ENCODE measurements around the gene GLT8D2. TPM values are rescaled to one million over a fixed set of nuclear protein-coding genes. Genes with fewer than 3 reads are reported as not detected.
A peak's percentile ranks its signal among the peaks of the same experiment; 100 is the strongest.

GLT8D2 gene
- total RNA-seq, 1 donor from 2014 or later = 1.8 TPM

GRCh38 chr12:103964805-103965204 is 85.2 kb downstream of the GLT8D2 start:
- Histone ChIP-seq H3K36me3 (ENCODE audit: control insufficient read depth, insufficient read depth, low read length) (no peaks in the 10 kb centered on the region), H3K4me3 (ENCODE audit: low read depth, low read length) (peak overlapping the region; percentile 96), H3K27me3 (ENCODE audit: control insufficient read depth, insufficient read depth, low read length) (no peaks in the 10 kb centered on the region)
- TF ChIP-seq, protein P1, sequence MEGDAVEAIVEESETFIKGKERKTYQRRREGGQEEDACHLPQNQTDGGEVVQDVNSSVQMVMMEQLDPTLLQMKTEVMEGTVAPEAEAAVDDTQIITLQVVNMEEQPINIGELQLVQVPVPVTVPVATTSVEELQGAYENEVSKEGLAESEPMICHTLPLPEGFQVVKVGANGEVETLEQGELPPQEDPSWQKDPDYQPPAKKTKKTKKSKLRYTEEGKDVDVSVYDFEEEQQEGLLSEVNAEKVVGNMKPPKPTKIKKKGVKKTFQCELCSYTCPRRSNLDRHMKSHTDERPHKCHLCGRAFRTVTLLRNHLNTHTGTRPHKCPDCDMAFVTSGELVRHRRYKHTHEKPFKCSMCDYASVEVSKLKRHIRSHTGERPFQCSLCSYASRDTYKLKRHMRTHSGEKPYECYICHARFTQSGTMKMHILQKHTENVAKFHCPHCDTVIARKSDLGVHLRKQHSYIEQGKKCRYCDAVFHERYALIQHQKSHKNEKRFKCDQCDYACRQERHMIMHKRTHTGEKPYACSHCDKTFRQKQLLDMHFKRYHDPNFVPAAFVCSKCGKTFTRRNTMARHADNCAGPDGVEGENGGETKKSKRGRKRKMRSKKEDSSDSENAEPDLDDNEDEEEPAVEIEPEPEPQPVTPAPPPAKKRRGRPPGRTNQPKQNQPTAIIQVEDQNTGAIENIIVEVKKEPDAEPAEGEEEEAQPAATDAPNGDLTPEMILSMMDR (IDR thresholded peaks at IDR 0.05; ENCODE audit: insufficient read depth, low read length, poor library complexity, severe bottlenecking) = no peak
- DNase-seq (ENCODE audit: low read depth) = no peak

DNA sequence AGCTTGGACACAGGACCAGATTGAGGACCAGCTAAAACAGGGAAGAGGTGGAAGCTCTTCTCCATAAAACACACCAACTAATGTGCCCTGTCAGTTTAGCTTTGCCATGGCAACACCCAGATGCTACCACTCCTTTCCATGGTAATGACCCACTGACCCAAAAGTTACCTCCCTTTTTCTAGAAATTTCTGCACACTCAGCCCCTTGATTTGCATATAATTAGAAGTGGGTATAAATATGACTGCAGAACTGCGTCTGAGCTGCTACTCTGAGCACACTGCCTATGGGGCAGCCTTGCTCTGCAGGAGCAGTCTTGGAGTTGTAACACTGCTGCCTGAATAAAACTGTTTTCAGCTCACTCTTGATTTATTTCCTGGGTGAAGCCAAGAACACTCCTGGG is 87.5 kb downstream of the GLT8D2 start:
- Histone ChIP-seq H3K4me3 (ENCODE audit: low read depth, low read length) (no peak overlapping the region), H3K36me3 (ENCODE audit: control insufficient read depth, insufficient read depth, low read length) (no peaks in the 10 kb centered on the region), H3K27me3 (ENCODE audit: control insufficient read depth, insufficient read depth, low read length) (no peaks in the 10 kb centered on the region)
- DNase-seq (ENCODE audit: low read depth) = no peak
- TF ChIP-seq, protein P1 (IDR thresholded peaks at IDR 0.05; ENCODE audit: insufficient read depth, low read length, poor library complexity, severe bottlenecking) = no peak

GRCh38 chr12:103960616-103961227 is 89.3 kb downstream of the GLT8D2 start:
- no peaks in the 10 kb centered on the region for H3K27me3 ChIP-seq (ENCODE audit: control insufficient read depth, insufficient read depth, low read length)
- no peak overlapping the region for H3K4me3 ChIP-seq (ENCODE audit: low read depth, low read length)
- no peaks in the 10 kb centered on the region for H3K36me3 ChIP-seq (ENCODE audit: control insufficient read depth, insufficient read depth, low read length)
- DNase-seq (ENCODE audit: low read depth) = no peak
- TF ChIP-seq, protein P1 (IDR thresholded peaks at IDR 0.05; ENCODE audit: insufficient read depth, low read length, poor library complexity, severe bottlenecking) = no peak

- peaks cover 1% of the 10 kb centered on the region for H3K36me3 ChIP-seq (ENCODE audit: control insufficient read depth, insufficient read depth, low read length)
- TF ChIP-seq, protein P1 (IDR thresholded peaks at IDR 0.05; ENCODE audit: insufficient read depth, low read length, poor library complexity, severe bottlenecking) = no peak
- no peaks in the 10 kb centered on the region for H3K27me3 ChIP-seq (ENCODE audit: control insufficient read depth, insufficient read depth, low read length)
- no peak for DNase-seq (ENCODE audit: low read depth)
- no peak overlapping the region for H3K4me3 ChIP-seq (ENCODE audit: low read depth, low read length)
Measured at GRCh38 chr12:103958621-103959020, 91.4 kb downstream of the GLT8D2 start.

- Histone ChIP-seq H3K27me3 (ENCODE audit: control insufficient read depth, insufficient read depth, low read length) (no peaks in the 10 kb centered on the region), H3K36me3 (ENCODE audit: control insufficient read depth, insufficient read depth, low read length) (peaks cover 1% of the 10 kb centered on the region), H3K4me3 (ENCODE audit: low read depth, low read length) (no peak overlapping the region)
- no peak for DNase-seq (ENCODE audit: low read depth)
- TF ChIP-seq, protein P1 (IDR thresholded peaks at IDR 0.05; ENCODE audit: insufficient read depth, low read length, poor library complexity, severe bottlenecking) = no peak
Measured at GRCh38 chr12:103957865-103958388, 92.1 kb downstream of the GLT8D2 start.

Data from kidney epithelial cell (primary cell).